Measurements from ENCODE around the gene TGM6. TPM values are rescaled to one million over a fixed set of nuclear protein-coding genes. Genes with fewer than 3 reads are reported as not detected.

The TGM6 gene
- total RNA-seq, 1 experiment from 2014 or later, result not detected

DNA sequence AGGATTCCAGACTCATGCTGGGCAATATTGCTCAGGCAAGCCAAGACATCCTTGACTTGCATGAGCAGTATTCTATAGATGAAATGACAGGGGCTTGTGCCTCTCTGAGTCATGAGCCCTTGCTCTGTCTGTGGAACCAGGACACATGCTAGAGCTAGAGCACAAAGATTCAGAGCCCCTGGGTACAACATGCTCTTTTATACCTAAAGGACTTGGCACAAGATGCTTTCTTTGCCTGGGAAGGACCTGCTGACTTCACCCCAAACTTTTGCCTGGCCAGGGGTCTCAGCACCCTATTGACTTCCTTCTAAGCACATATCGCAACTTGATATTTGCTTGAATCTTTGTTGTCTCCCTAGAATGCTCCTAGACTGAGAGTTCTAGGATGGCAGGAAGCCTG lies 27.4 kb downstream of the TGM6 start:
- TF ChIP-seq CTCF (conservative IDR thresholded peaks at IDR 0.05; ENCODE audit: low read depth, low read length) (no peak), EZH2phosphoT487 (IDR thresholded peaks at IDR 0.05; ENCODE audit: borderline replicate concordance, low read length) (no peak), EZH2 (IDR thresholded peaks at IDR 0.05; ENCODE audit: low read length, unreplicated experiment) (no peak)
- no peak overlapping the region for H2AFZ ChIP-seq (ENCODE audit: low read length)
- H3K27ac ChIP-seq (ENCODE audit: low read length), result no peak overlapping the region
- no peaks in the 10 kb centered on the region for H3K9me2 ChIP-seq (replicated peaks; ENCODE audit: low read length)
- no peaks in the 10 kb centered on the region for H4K20me1 ChIP-seq (ENCODE audit: low read length)
- H3K9me3 ChIP-seq (ENCODE audit: low read length), result no peaks in the 10 kb centered on the region; the same call in 1 of the 2 replicates
- ChIA-PET POLR2A (ENCODE audit: unreplicated experiment) (interaction anchor here (0.6 kb wide), 1 partner anchor 8 kb away, joined by 4 read pairs; no protein-coding TSS in a partner anchor), CTCF (no interaction called here)
- H3K36me3 ChIP-seq (ENCODE audit: low read depth, low read length), result no peaks in the 10 kb centered on the region
- intact Hi-C loops (cut with micrococcal nuclease), result no loop called here
- H3K79me2 ChIP-seq (ENCODE audit: low read length), result no peaks in the 10 kb centered on the region
- no peaks in the 10 kb centered on the region for H3K4me1 ChIP-seq (ENCODE audit: insufficient read depth, low read length)
- ATAC-seq (no peak), DNase-seq (no peak)
- no TSS peak for BruUV-seq (replicated peaks)
- no peak overlapping the region for H3K4me2 ChIP-seq (ENCODE audit: low read length)
- H3F3A ChIP-seq (ENCODE audit: low read length, unreplicated experiment), result no peaks in the 10 kb centered on the region
- H3K9ac ChIP-seq (ENCODE audit: low read length), result no peak overlapping the region
- no peak overlapping the region for H3K4me3 ChIP-seq (ENCODE audit: low read length)
- H3K27me3 ChIP-seq (ENCODE audit: low read length), result peaks cover 26% of the 10 kb centered on the region

GRCh38 chr20:2416541-2417212 lies 36.0 kb downstream of the TGM6 start:
- DNase-seq, result no peak
- H3K4me3 ChIP-seq (ENCODE audit: low read length), result no peak overlapping the region
- H4K20me1 ChIP-seq (ENCODE audit: low read length), result no peaks in the 10 kb centered on the region
- ChIA-PET CTCF (no interaction called here), POLR2A (ENCODE audit: unreplicated experiment) (interaction anchor here (0.6 kb wide), 1 partner anchor 8 kb away, joined by 4 read pairs; no protein-coding TSS in a partner anchor)
- no peak overlapping the region for H3K27ac ChIP-seq (ENCODE audit: low read length)
- TF ChIP-seq CTCF (conservative IDR thresholded peaks at IDR 0.05; ENCODE audit: low read depth, low read length) (no peak), EZH2 (IDR thresholded peaks at IDR 0.05; ENCODE audit: low read length, unreplicated experiment) (no peak), EZH2phosphoT487 (IDR thresholded peaks at IDR 0.05; ENCODE audit: borderline replicate concordance, low read length) (no peak)
- H3K79me2 ChIP-seq (ENCODE audit: low read length), result no peaks in the 10 kb centered on the region
- no peaks in the 10 kb centered on the region for H3K4me1 ChIP-seq (ENCODE audit: insufficient read depth, low read length)
- intact Hi-C loops (cut with micrococcal nuclease), result no loop called here
- no peaks in the 10 kb centered on the region for H3K9me2 ChIP-seq (replicated peaks; ENCODE audit: low read length)
- H3K9me3 ChIP-seq (ENCODE audit: low read length), result no peaks in the 10 kb centered on the region
- BruUV-seq (replicated peaks), result no TSS peak
- H3K4me2 ChIP-seq (ENCODE audit: low read length), result no peak overlapping the region
- no peaks in the 10 kb centered on the region for H3K36me3 ChIP-seq (ENCODE audit: low read depth, low read length)
- no peak overlapping the region for H2AFZ ChIP-seq (ENCODE audit: low read length)
- no peaks in the 10 kb centered on the region for H3F3A ChIP-seq (ENCODE audit: low read length, unreplicated experiment)
- peaks cover 60% of the 10 kb centered on the region for H3K27me3 ChIP-seq (ENCODE audit: low read length)
- H3K9ac ChIP-seq (ENCODE audit: low read length), result no peak overlapping the region
- ATAC-seq, result no peak

DNA sequence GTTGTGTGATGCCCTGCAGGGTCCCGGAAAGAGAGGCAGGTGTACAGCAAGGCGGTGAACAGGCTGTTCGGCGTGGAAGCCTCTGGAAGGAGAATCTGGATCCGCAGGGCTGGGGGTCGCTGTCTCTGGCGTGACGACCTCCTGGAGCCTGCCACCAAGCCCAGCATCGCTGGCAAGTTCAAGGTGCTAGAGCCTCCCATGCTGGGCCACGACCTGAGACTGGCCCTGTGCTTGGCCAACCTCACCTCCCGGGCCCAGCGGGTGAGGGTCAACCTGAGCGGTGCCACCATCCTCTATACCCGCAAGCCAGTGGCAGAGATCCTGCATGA lies 36.5 kb downstream of the TGM6 start:
- H3K9me3 ChIP-seq (ENCODE audit: low read length), result no peaks in the 10 kb centered on the region
- H3K79me2 ChIP-seq (ENCODE audit: low read length), result no peaks in the 10 kb centered on the region
- ATAC-seq (no peak), DNase-seq (no peak)
- no peak overlapping the region for H3K4me2 ChIP-seq (ENCODE audit: low read length)
- H3F3A ChIP-seq (ENCODE audit: low read length, unreplicated experiment), result no peaks in the 10 kb centered on the region
- H3K9me2 ChIP-seq (replicated peaks; ENCODE audit: low read length), result no peaks in the 10 kb centered on the region
- ChIA-PET POLR2A (ENCODE audit: unreplicated experiment) (no interaction called here), CTCF (no interaction called here)
- H2AFZ ChIP-seq (ENCODE audit: low read length), result no peak overlapping the region
- H3K9ac ChIP-seq (ENCODE audit: low read length), result no peak overlapping the region
- no peaks in the 10 kb centered on the region for H3K36me3 ChIP-seq (ENCODE audit: low read depth, low read length)
- intact Hi-C loops (cut with micrococcal nuclease), result no loop called here
- peaks cover 60% of the 10 kb centered on the region for H3K27me3 ChIP-seq (ENCODE audit: low read length)
- no peaks in the 10 kb centered on the region for H3K4me1 ChIP-seq (ENCODE audit: insufficient read depth, low read length)
- H4K20me1 ChIP-seq (ENCODE audit: low read length), result no peaks in the 10 kb centered on the region
- H3K4me3 ChIP-seq (ENCODE audit: low read length), result no peak overlapping the region
- no peak overlapping the region for H3K27ac ChIP-seq (ENCODE audit: low read length)
- TF ChIP-seq EZH2phosphoT487 (IDR thresholded peaks at IDR 0.05; ENCODE audit: borderline replicate concordance, low read length) (no peak), CTCF (conservative IDR thresholded peaks at IDR 0.05; ENCODE audit: low read depth, low read length) (no peak), EZH2 (IDR thresholded peaks at IDR 0.05; ENCODE audit: low read length, unreplicated experiment) (no peak)
- BruUV-seq (replicated peaks), result no TSS peak
